Astrocyte of the spinal cord (primary cell): ENCODE measurements around the gene NUDC.
A peak's percentile ranks its signal among the peaks of the same experiment; 100 is the strongest.

Experiments
- DNase-seq: peaks from one replicate; pipeline ENCODE4 v3.0.0; 2011; ENCODE audit warnings: low read depth, low spot score
- H3K4me3 ChIP-seq: 2 replicates; pipeline ENCODE4 v1.5.1; 2011; ENCODE audit warnings: low read depth, mild to moderate bottlenecking, low read length, moderate library complexity
- CTCF ChIP-seq: IDR thresholded peaks from 2 replicates; pipeline ENCODE4 v1.5.1; 2012; ENCODE audit warnings: low read depth, mild to moderate bottlenecking, low read length, inconsistent platforms
- in situ Hi-C: cut with HindIII; loops from 2 replicates; pipeline ENCODE4 v1.10.0; 2017; ENCODE audit warnings: low sequenced_read_pairs

Gene NUDC

GRCh38 chr1:26900001-26900814 lies 21.3 kb upstream of the NUDC start, which contains the start of gene GPATCH3:
TSS of gene GPATCH3 (minus strand) at chr1:26900467. CDS start at chr1:26900442, 25 bp downstream.
- in situ Hi-C loops, result no loop called here
- peak; percentile 93 for DNase-seq
- TF ChIP-seq CTCF, result no peak
- peak within 1 kb of the TSS; percentile 93 for H3K4me3 ChIP-seq

GRCh38 chr1:26900815-26901511 lies 20.6 kb upstream of the NUDC start:
- in situ Hi-C loops, result no loop called here
- TF ChIP-seq CTCF, result no peak
- no peak for DNase-seq
- H3K4me3 ChIP-seq, result peak overlapping the region; percentile 93

- no peak overlapping the region for H3K4me3 ChIP-seq
- DNase-seq, result peak; percentile 86
- in situ Hi-C loops, result no loop called here
- no peak for TF ChIP-seq CTCF
These were observed 14.2 kb upstream of the NUDC start for GRCh38 chr1:26907071-26907917.

- no peak for TF ChIP-seq CTCF
- DNase-seq, result no peak
- in situ Hi-C loops, result no loop called here
- no peak overlapping the region for H3K4me3 ChIP-seq
These were observed 11.6 kb upstream of the NUDC start for GRCh38 chr1:26909951-26910342.

- DNase-seq, result no peak
- no peak overlapping the region for H3K4me3 ChIP-seq
- in situ Hi-C loops, result no loop called here
- no peak for TF ChIP-seq CTCF
These were observed 11.0 kb upstream of the NUDC start for GRCh38 chr1:26910343-26911160.
